ENCODE measurements around the gene ARHGDIA.

The ARHGDIA gene

GRCh38 chr17:81860756-81861568 is 10.2 kb downstream of the ARHGDIA start:
- peak; percentile 100 for DNase-seq

DNA sequence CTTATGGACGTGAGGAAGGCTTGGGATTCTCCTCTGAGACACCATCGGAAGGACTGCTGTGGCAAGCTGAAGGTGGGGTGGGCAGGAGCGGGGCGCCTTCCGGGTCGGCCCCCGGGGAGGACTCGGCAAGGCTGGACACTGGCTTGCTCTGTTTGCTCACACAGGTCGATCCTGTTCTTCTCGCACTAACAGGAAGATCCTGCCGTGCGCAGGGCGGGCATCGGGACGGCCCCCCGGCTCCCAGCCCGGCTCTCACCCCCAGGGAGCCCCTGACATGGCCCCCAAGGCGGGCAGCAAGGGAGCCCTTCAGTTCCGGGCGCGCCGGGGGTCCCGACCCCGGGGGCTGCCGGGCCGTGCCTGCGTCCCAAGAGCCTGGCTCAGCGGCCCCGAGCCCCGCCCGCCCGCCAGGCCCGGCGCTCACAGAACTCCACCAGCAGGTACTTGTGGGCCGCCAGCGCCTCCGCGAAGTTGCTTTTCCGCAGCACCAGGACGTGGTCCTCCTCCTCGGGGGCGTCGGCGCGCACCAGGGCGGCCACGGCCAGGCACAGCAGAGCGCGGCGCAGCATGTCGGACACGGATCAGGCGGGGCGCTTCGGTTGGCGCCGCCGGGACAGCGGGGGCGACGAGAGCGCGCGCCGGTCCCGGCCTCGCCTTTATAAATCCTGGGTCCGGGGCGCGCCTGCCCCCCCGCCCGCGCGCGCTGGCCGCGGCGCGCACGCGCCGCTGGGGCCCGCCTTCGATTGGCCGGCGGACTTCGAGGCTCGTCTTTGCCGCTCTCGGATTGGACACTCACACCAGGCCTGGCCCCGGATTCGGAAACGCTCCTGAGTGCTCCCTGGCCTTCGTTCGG is 11.0 kb downstream of the ARHGDIA start, which contains the start of gene P4HB:
TSS of gene P4HB (minus strand) at position 630 of the 850 bp plus-strand sequence. CDS start at position 566, 64 bp downstream.
- no peak for DNase-seq

DNA sequence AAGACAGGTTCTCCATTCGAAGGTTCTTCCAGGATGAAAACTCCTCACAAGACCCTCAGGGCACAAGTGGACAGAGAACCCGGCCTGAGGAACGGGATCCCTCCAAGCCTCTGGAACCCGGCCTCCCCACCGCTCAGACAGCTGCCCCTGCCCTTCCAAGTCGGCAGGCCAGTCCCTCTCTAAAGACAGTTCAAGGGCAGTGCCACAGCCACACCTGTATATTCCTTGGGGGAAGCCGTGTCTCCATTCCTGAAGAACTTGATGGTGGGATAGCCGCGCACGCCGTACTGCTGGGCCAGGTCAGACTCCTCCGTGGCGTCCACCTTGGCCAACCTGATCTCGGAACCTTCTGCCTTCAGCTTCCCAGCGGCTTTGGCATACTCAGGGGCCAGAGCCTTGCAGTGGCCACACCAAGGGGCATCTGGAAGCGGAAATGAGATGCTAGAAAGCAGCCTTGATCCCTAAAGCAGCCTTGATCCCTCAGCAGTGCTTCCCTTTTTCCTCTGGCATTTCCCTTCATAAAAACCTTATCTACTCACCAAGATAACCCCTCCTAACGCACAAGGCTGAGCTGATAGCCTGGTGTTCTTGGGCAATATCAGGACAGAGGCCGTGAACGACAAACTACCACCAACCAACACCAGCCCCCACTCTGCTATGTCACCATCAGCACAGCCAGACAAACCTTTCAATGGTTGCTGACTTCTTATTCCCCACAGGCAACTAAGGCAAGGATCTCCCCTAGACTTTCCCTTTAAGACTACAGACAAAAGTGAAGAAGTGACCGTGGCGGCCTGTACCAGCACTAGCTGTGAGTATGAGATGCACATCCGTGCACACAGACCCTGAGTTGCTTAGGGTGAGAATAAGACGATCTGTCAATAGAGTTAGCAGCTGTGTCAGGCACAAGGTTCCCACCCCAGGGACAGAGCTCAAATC is 11.9 kb downstream of the ARHGDIA start:
- no peak for DNase-seq

- no peak for DNase-seq
Observed at GRCh38 chr17:81858170-81858966, 12.8 kb downstream of the ARHGDIA start.

- no peak for DNase-seq
Observed at GRCh38 chr17:81854974-81855774, 16.0 kb downstream of the ARHGDIA start.

GRCh38 chr17:81852237-81852636 is 18.9 kb downstream of the ARHGDIA start:
- no peak for DNase-seq

GRCh38 chr17:81851423-81851822 is 19.7 kb downstream of the ARHGDIA start:
- no peak for DNase-seq

DNA sequence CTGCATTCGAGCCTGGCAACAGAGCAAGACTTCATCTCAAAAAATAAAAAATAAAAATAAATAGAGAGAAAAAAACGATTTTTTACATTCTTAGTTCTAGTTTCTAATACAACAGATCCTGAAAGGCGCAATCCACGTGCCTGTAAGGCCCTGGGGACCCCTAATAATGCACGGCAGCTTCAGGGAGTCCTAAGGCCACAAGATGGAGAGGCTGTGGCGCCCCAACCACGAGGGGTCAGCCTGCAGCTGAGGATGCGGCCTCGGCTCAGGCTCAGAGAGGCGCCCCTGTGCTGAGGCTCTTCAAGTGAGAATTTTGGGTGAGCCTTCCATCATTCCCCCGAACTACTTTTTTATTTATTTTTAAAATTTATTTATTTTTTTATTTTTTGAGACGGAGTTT is 21.7 kb downstream of the ARHGDIA start:
- no peak for DNase-seq

GRCh38 chr17:81846743-81847689 is 24.1 kb downstream of the ARHGDIA start:
- DNase-seq, result no peak

- no peak for DNase-seq
Observed at GRCh38 chr17:81845881-81846742, 25.0 kb downstream of the ARHGDIA start.

DNA sequence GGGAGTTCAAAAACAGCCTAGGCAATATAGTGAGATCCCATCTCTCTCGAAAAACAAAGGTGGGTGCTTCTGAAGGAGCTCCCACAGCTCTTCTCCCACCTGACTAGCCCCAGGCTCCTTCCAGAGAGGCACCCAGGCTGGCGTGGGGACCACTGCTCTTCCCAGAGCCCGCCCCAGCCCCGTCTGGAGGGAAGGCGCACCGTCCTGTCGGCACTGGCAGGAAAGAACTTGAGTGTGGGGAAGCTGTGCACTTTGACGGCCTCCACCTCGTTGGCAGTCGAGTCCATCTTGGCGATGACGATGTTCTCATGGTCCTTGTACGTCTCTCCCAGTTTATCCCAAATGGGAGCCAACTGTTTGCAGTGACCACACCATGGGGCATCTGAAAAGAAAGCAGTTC is 25.8 kb downstream of the ARHGDIA start:
- DNase-seq, result no peak

- no peak for DNase-seq
Observed at GRCh38 chr17:81844887-81845286, 26.2 kb downstream of the ARHGDIA start.

DNA sequence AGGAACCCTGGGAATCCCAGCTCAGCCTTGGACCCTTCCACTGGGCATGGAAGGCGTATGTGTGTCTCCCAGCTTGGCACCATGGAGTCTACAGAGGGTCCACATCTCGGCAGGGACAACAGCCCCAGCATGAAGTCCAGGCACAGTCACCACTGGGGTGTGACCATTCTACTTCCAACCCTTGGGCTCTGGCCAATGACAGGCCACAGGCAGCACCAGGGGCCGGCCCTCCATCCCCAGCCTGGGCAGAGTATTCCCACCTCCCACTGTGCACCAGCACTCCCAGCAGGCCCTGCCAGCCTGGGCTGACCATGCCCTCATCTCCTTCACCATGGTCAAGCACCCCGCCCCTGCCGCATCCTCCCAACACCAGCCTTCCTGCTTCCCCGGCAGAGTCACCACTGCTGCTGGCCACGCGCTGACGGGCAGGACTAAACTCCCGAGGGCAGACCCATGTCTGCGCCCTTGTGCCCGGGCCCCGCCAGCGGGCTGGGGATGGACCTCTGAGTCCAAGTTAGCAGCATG is 26.7 kb downstream of the ARHGDIA start:
- no peak for DNase-seq

- no peak for DNase-seq
Observed at GRCh38 chr17:81843713-81844326, 27.3 kb downstream of the ARHGDIA start.

- DNase-seq, result no peak
Observed at GRCh38 chr17:81842725-81843504, 28.2 kb downstream of the ARHGDIA start.

GRCh38 chr17:81842378-81842724 is 28.8 kb downstream of the ARHGDIA start:
- no peak for DNase-seq

DNA sequence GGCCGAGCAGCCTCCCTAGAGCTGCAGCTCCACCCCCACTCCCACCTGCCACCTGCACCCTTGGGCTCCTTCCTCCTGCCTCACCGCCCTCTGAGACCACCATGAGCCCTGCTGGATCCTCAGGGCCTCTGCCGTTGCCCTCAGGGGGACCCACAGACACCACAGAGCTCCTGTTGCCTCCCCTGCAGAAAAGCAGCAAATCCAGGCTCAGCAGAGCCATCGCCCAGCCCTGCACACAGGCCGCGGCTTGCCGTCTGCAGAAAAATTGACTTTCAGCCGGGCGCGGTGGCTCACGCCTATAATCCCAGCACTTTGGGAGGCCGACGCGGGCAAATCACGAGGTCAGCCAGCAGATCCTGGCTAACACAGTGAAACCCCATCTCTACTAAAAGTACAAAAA is 29.3 kb downstream of the ARHGDIA start:
- no peak for DNase-seq
